Activated naive CD8-positive, alpha-beta T cell treated with anti-CD3 and anti-CD28 coated beads, Interleukin-2, amount 50 U/mL, for 24 hours (primary cell): Measurements from ENCODE around the gene ASAP2.

Source experiments
- ATAC-seq: fragments of 150-1000 bp; cut with Tn5 transposase; one replicate; pipeline ENCODE4 v1.10.0; 2021
- DNase-seq: peaks from one replicate; pipeline ENCODE4 v3.0.0; 2021
- H3K27ac Mint-ChIP-seq: one replicate; pipeline ENCODE4 v1.8.0; 2021; ENCODE audit warnings: mild to moderate bottlenecking, mixed read lengths
- H3K27me3 Mint-ChIP-seq: one replicate; pipeline ENCODE4 v1.8.0; 2021; ENCODE audit warnings: mixed read lengths
- H3K36me3 Mint-ChIP-seq: one replicate; pipeline ENCODE4 v1.8.0; 2021; ENCODE audit warnings: low read depth, mixed read lengths
- H3K4me1 Mint-ChIP-seq: one replicate; pipeline ENCODE4 v1.8.0; 2021; ENCODE audit warnings: mixed read lengths
- H3K4me3 Mint-ChIP-seq: one replicate; pipeline ENCODE4 v1.8.0; 2021; ENCODE audit warnings: mild to moderate bottlenecking, moderate library complexity, mixed read lengths
- H3K9me3 Mint-ChIP-seq: one replicate; pipeline ENCODE4 v1.8.0; 2021; ENCODE audit warnings: mixed read lengths

ASAP2 gene

GRCh38 chr2:9170458-9171130 is 36.0 kb upstream of the ASAP2 start:
- H3K4me1 Mint-ChIP-seq = peaks cover 2% of the 10 kb centered on the region
- no peak overlapping the region for H3K4me3 Mint-ChIP-seq

GRCh38 chr2:9174771-9175437 is 31.7 kb upstream of the ASAP2 start:
- H3K4me3 Mint-ChIP-seq = no peak overlapping the region
- H3K27me3 Mint-ChIP-seq = peaks cover 13% of the 10 kb centered on the region
- H3K27ac Mint-ChIP-seq = no peak overlapping the region
- ATAC-seq (no peak), DNase-seq (no peak)
- H3K9me3 Mint-ChIP-seq = no peaks in the 10 kb centered on the region
- no peaks in the 10 kb centered on the region for H3K4me1 Mint-ChIP-seq
- H3K36me3 Mint-ChIP-seq = no peaks in the 10 kb centered on the region

More at GRCh38 chr2:9170458-9171130, 36.0 kb upstream of the ASAP2 start:
- peaks cover 14% of the 10 kb centered on the region for H3K27me3 Mint-ChIP-seq
- H3K9me3 Mint-ChIP-seq = no peaks in the 10 kb centered on the region
- no peak overlapping the region for H3K27ac Mint-ChIP-seq
- no peak for ATAC-seq
- H3K36me3 Mint-ChIP-seq = no peaks in the 10 kb centered on the region
- DNase-seq = no peak

DNA sequence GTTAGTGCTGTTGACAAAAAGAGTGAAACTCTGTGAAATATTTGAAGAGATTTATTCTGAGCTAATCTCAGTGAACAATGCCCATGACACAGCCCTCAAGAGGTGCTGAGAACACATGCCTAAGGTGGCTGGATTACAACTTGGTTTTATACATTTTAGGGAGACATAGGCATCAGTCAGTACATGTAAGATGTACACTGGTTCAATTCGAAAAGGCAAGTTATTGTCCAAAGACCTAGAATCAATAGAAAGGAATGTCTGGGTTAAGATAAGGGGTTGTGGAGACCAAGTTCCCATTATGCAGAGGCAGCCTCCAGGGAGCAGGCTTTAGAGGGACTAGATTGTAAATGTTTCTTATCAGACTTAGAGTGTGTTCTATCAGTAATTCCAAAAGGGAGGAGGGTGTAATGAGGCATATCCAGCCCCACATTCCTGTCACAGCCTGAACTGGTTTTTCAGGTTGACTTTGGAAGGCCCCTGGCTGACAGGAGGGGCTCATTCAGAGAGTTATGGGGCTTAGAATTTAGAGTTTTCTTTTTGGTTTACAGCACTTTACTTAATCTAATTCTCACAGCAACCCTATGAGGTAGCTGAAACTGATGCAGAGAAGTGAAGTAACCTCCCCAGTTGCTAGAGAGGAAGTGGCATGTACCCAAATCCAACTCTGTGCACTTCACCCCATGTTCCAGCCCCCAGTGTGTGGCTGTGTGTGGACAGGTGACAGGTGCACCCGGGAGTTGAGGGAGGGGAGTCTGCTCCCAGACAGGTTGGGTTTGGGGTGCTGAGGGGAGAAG is 28.3 kb upstream of the ASAP2 start:
- ATAC-seq (no peak), DNase-seq (no peak)
- Mint-ChIP-seq H3K36me3 (no peaks in the 10 kb centered on the region), H3K27ac (no peak overlapping the region), H3K27me3 (peaks cover 16% of the 10 kb centered on the region), H3K4me1 (no peaks in the 10 kb centered on the region), H3K4me3 (no peak overlapping the region), H3K9me3 (peaks cover 3% of the 10 kb centered on the region)

GRCh38 chr2:9178904-9179571 is 27.6 kb upstream of the ASAP2 start:
- Mint-ChIP-seq H3K4me1 (no peaks in the 10 kb centered on the region), H3K36me3 (no peaks in the 10 kb centered on the region), H3K27me3 (peaks cover 17% of the 10 kb centered on the region), H3K4me3 (no peak overlapping the region), H3K9me3 (peaks cover 3% of the 10 kb centered on the region), H3K27ac (no peak overlapping the region)
- ATAC-seq (no peak), DNase-seq (no peak)

GRCh38 chr2:9179572-9180201 is 26.9 kb upstream of the ASAP2 start:
- no peak overlapping the region for H3K27ac Mint-ChIP-seq
- ATAC-seq = no peak
- H3K4me3 Mint-ChIP-seq = no peak overlapping the region
- no peaks in the 10 kb centered on the region for H3K4me1 Mint-ChIP-seq
- H3K9me3 Mint-ChIP-seq = peaks cover 3% of the 10 kb centered on the region
- peaks cover 17% of the 10 kb centered on the region for H3K27me3 Mint-ChIP-seq
- no peaks in the 10 kb centered on the region for H3K36me3 Mint-ChIP-seq
- DNase-seq = no peak

DNA sequence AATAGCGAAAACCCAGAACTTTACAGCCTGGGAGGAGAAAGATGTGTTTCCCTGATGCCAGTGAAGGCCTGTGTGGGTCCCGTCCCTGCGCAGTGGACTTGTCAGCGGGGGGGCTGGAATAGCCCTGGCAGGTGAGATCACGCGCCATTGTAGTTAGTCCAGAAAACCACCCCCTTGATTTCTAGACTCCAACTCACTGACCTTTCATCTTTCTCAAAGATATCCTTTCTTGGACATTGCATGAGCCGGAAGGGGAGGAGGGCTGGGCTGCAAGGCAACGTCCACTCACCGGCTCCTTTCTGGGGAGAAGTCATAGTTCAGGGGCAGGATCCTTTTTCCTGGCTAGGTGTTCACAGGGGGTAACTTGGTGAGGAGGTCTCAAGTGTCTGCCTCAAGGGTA is 22.3 kb upstream of the ASAP2 start:
- Mint-ChIP-seq H3K4me1 (no peaks in the 10 kb centered on the region), H3K36me3 (no peaks in the 10 kb centered on the region), H3K4me3 (no peak overlapping the region), H3K27me3 (peaks cover 12% of the 10 kb centered on the region), H3K9me3 (peaks cover 3% of the 10 kb centered on the region), H3K27ac (no peak overlapping the region)
- no peak for ATAC-seq
- no peak for DNase-seq

GRCh38 chr2:9187620-9188214 is 18.9 kb upstream of the ASAP2 start:
- ATAC-seq (no peak), DNase-seq (no peak)
- Mint-ChIP-seq H3K36me3 (no peaks in the 10 kb centered on the region), H3K4me3 (no peak overlapping the region), H3K4me1 (no peaks in the 10 kb centered on the region), H3K27ac (no peak overlapping the region), H3K27me3 (peaks cover 7% of the 10 kb centered on the region), H3K9me3 (no peaks in the 10 kb centered on the region)

GRCh38 chr2:9188823-9189222 is 17.8 kb upstream of the ASAP2 start:
- H3K9me3 Mint-ChIP-seq = no peaks in the 10 kb centered on the region
- H3K27me3 Mint-ChIP-seq = no peaks in the 10 kb centered on the region
- no peaks in the 10 kb centered on the region for H3K36me3 Mint-ChIP-seq
- no peak overlapping the region for H3K27ac Mint-ChIP-seq
- no peaks in the 10 kb centered on the region for H3K4me1 Mint-ChIP-seq
- no peak for ATAC-seq
- no peak for DNase-seq
- H3K4me3 Mint-ChIP-seq = no peak overlapping the region

DNA sequence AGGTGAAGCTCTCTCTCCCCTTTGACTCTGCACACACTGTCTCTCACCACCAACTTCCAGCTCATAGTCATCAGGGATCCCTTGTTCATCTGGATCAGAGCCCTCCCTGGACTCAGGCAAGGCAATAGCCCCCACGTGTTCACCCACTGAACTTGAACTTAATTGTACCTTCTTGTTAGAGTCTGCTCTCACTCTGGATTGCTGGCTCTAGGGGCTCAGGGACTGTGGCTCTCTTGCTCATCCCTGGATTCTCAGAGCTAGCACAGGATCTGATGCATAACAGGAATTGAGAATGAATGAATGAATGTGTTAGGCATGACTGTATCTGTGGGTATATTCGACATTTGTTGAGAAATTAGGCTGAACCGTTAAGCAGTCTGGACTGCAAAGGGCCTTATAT is 16.7 kb upstream of the ASAP2 start:
- no peaks in the 10 kb centered on the region for H3K4me1 Mint-ChIP-seq
- no peak overlapping the region for H3K27ac Mint-ChIP-seq
- ATAC-seq (no peak), DNase-seq (no peak)
- H3K27me3 Mint-ChIP-seq = peaks cover 3% of the 10 kb centered on the region
- H3K4me3 Mint-ChIP-seq = no peak overlapping the region
- no peaks in the 10 kb centered on the region for H3K36me3 Mint-ChIP-seq
- H3K9me3 Mint-ChIP-seq = no peaks in the 10 kb centered on the region

DNA sequence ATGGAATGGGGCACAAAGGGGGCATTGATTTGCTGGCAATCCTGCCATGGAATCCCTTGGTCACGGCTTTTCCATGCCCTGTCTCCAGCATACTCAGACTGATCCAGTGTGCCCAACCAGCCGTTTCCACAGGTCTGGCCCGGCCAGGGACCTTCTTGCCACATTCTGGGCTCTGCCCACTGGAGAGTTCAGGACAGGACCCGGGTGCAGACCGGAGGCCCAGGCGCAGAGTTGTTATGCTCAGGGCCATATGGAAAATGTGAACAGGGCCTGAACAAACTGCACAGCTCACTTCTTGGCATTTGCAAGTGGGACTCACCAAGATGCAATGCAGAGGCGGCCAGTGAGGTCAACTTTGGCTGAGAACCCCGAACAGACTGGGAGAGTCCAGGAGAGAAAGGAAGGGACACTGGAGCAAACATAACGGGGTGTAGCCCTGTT is 15.6 kb upstream of the ASAP2 start:
- Mint-ChIP-seq H3K27ac (no peak overlapping the region), H3K9me3 (no peaks in the 10 kb centered on the region), H3K27me3 (peaks cover 6% of the 10 kb centered on the region), H3K4me3 (no peak overlapping the region), H3K4me1 (no peaks in the 10 kb centered on the region), H3K36me3 (no peaks in the 10 kb centered on the region)
- no peak for DNase-seq
- ATAC-seq = no peak

GRCh38 chr2:9192712-9193111 is 13.9 kb upstream of the ASAP2 start:
- peaks cover 13% of the 10 kb centered on the region for H3K27me3 Mint-ChIP-seq
- H3K4me1 Mint-ChIP-seq = no peaks in the 10 kb centered on the region
- ATAC-seq (no peak), DNase-seq (no peak)
- H3K36me3 Mint-ChIP-seq = no peaks in the 10 kb centered on the region
- no peak overlapping the region for H3K4me3 Mint-ChIP-seq
- H3K9me3 Mint-ChIP-seq = no peaks in the 10 kb centered on the region
- no peak overlapping the region for H3K27ac Mint-ChIP-seq

GRCh38 chr2:9194352-9194751 is 12.3 kb upstream of the ASAP2 start:
- no peak overlapping the region for H3K4me3 Mint-ChIP-seq
- H3K36me3 Mint-ChIP-seq = no peaks in the 10 kb centered on the region
- ATAC-seq (no peak), DNase-seq (no peak)
- H3K27ac Mint-ChIP-seq = no peak overlapping the region
- H3K9me3 Mint-ChIP-seq = no peaks in the 10 kb centered on the region
- H3K27me3 Mint-ChIP-seq = peaks cover 26% of the 10 kb centered on the region
- H3K4me1 Mint-ChIP-seq = no peaks in the 10 kb centered on the region

DNA sequence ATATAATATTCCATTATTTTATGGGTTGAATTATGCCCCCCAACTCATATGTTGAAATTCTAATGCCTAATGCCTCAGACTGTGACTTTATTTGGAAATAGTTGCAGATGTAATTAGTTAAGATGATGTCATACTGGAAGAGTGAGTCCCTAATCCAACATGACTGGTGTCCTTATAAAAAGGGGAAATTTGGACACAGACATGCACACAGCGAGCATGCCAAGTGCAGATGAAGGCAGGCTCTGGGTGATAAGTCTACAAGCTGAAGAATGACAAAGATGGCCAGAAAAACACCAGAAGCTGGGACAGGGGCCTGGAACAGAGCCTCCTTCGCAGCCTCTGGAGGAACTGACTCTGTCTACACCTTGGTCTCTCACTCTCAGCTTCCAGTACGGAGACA is 10.0 kb upstream of the ASAP2 start:
- H3K9me3 Mint-ChIP-seq = no peaks in the 10 kb centered on the region
- DNase-seq (no peak), ATAC-seq (no peak)
- no peak overlapping the region for H3K27ac Mint-ChIP-seq
- H3K4me3 Mint-ChIP-seq = no peak overlapping the region
- H3K4me1 Mint-ChIP-seq = no peaks in the 10 kb centered on the region
- H3K36me3 Mint-ChIP-seq = no peaks in the 10 kb centered on the region
- peaks cover 35% of the 10 kb centered on the region for H3K27me3 Mint-ChIP-seq

GRCh38 chr2:9197916-9198315 is 8.7 kb upstream of the ASAP2 start:
- Mint-ChIP-seq H3K4me1 (no peaks in the 10 kb centered on the region), H3K27me3 (peaks cover 35% of the 10 kb centered on the region), H3K9me3 (no peaks in the 10 kb centered on the region), H3K4me3 (no peak overlapping the region), H3K27ac (no peak overlapping the region), H3K36me3 (no peaks in the 10 kb centered on the region)
- DNase-seq = no peak
- ATAC-seq = no peak
